Epithelial cell of esophagus (primary cell): ENCODE measurements around the gene TMEM248.
"Not testable (repeated sequence)": the region's sequence is repeated elsewhere in the genome, so short reads cannot be mapped to it uniquely, and the experiment has no call there.

Experiments used
- DNase-seq: peaks from one replicate; pipeline ENCODE4 v3.0.0; 2010; ENCODE audit warnings: low read depth
- H3K4me3 ChIP-seq: 2 replicates; pipeline ENCODE4 v1.5.1; 2011; ENCODE audit warnings: mild to moderate bottlenecking, low read length, control low read depth
- TF ChIP-seq, protein P1 (sequence below): IDR thresholded peaks from 2 replicates; pipeline ENCODE4 v1.5.1; 2011; ENCODE audit warnings: low read depth, mild to moderate bottlenecking, low read length, control low read depth, inconsistent platforms; ENCODE audit not compliant: insufficient read depth; ENCODE audit errors: missing control alignments

TMEM248 gene

DNA sequence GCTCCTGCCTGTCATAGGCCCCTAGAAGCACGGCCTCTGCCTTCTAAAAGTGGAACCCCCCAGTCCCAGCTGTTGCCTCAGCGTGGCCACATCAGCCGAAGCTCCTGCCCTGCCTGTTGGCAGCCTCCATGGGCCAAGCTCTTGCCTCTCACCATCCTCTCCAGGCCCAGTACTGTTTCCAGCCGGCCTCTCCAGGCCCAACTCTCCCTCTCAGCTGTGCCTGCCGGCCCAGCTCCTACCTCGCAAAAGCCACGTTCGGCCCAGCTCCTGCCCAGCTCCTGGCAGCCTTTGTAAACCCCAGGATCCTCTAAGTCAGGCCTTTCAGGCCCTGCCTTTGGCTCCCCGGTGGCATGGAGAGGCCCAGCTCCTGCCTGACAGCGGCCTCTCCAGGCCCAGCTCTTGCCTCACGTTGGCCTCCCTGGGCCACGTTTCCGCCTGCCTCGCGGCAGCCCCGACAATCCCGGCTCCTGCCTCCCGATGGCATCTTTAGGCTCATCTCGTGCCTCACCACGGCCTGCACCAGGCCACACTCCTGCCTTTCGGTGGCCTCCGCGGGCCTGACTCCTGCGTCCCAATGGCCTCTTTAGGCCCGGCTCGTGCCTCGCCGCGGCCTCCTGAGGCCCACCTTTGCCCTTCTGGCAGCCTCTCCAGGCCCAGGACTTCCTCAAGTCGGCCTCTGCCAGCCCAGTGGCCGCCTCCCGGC is 17.5 kb upstream of the TMEM248 start:
- no peak for DNase-seq
- TF ChIP-seq, protein P1, sequence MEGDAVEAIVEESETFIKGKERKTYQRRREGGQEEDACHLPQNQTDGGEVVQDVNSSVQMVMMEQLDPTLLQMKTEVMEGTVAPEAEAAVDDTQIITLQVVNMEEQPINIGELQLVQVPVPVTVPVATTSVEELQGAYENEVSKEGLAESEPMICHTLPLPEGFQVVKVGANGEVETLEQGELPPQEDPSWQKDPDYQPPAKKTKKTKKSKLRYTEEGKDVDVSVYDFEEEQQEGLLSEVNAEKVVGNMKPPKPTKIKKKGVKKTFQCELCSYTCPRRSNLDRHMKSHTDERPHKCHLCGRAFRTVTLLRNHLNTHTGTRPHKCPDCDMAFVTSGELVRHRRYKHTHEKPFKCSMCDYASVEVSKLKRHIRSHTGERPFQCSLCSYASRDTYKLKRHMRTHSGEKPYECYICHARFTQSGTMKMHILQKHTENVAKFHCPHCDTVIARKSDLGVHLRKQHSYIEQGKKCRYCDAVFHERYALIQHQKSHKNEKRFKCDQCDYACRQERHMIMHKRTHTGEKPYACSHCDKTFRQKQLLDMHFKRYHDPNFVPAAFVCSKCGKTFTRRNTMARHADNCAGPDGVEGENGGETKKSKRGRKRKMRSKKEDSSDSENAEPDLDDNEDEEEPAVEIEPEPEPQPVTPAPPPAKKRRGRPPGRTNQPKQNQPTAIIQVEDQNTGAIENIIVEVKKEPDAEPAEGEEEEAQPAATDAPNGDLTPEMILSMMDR, result no peak

DNA sequence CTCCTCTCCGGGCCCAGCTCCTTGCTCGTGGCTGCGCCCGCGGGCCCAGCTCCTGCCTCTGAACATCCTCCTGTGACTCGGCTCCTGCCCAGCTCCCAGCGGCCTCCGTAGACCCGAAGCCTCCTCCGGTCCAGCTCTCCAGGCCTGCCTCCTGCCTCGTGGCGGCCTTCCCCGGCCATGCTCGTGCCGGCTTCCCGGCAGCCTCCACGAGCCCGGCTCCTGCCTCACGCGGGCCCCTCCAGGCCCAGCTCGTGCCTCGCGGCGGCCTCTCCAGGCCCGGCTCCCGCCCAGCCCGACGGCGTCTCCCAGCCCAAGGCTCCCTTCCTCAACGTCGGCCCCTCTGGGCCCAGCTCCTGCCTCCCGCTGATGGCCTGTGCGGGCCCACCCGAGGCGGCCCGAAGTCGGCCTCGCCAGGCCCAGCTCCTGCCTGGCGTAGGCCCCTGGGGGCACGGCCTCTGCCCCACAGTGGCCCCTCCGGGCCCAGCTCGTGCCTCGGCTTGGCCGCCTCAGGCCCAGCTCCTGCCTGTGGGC is 16.9 kb upstream of the TMEM248 start:
- DNase-seq, result no peak
- TF ChIP-seq, protein P1, result no peak
- H3K4me3 ChIP-seq, result no peak overlapping the region

More for the DNA sequence above, 17.5 kb upstream of the TMEM248 start:
- H3K4me3 ChIP-seq, result no peak overlapping the region

DNA sequence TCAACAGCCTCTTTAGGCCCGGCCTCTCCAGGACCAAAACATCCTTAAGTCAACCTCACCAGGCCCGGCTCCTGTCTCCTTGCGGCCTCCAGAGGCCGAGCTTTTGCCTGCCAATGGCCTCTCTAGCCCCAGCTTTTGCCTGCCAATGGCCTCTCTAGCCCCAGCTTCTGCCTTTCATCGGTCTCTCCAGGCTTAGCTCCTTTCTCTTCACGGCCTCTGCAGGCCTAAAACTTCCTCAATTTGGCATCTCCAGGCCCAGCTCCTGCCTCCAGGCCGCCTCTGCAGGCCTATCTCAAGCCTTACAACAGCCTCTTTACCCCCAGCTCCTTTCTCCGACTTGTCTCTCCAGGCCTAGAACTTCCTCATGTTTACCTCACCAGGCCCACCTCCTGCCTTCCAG is 15.7 kb upstream of the TMEM248 start:
- no peak for DNase-seq
- no peak overlapping the region for H3K4me3 ChIP-seq
- TF ChIP-seq, protein P1, result no peak

DNA sequence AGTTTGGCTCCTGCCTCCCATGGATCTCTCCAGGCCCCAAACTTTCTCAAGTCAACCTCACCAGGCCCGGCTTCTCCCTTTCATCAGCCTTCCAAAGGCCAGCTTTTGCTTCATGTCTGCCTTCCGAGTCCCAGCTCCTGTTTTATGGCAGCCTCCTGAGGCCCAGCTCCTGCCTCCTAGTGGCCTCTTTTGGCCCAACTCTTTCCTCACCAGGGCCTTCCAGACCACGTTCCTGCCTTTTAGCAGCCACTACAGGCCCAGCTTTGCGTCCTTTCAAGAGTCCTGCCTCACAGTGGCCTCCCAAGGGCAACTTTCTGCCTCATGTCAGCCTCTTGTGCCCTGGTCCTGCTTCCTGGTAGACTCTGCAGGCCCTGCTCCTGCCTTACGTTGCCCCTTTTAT is 15.3 kb upstream of the TMEM248 start:
- H3K4me3 ChIP-seq, result no peak overlapping the region
- no peak for DNase-seq
- TF ChIP-seq, protein P1, result no peak

DNA sequence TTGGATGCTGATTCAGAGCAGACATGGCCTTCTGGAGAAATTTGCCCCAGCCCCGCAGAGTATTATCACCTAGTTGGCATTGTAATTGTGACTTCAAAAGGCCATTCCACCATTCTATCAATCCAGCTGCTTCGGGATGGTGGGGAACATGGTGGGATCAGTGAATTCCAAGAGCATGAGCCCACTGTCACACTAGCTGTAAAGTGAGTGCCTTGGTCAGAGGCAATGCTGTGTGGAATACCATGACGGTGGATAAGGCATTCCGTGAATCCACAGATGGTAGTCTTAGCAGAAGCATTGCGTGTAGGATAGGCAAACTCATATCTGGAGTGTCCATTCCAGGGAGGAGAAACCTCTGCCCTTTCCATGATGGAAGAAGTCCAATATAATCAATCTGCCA is 13.3 kb upstream of the TMEM248 start:
- H3K4me3 ChIP-seq, result no peak overlapping the region
- no peak for DNase-seq
- TF ChIP-seq, protein P1, result no peak

DNA sequence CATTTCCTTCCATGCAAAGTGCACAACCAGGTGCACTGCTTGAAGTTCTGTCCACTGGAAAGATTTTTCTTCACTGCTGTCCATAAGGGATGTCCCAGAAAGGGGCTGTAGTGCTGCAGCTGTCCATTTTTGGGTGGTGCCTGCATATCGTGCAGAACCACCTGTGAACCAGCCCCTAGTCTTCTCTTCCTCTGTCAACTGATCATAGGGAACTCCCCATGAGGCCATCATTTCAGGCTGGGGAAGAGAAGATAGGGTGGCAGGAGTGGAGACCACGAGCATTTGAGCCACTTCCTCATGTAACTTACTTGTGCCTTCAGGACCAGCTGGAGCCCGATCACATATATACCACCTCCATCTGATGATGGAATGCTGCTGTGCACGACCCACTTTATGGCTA is 12.4 kb upstream of the TMEM248 start:
- H3K4me3 ChIP-seq, DNase-seq: not testable (repeated sequence)

DNA sequence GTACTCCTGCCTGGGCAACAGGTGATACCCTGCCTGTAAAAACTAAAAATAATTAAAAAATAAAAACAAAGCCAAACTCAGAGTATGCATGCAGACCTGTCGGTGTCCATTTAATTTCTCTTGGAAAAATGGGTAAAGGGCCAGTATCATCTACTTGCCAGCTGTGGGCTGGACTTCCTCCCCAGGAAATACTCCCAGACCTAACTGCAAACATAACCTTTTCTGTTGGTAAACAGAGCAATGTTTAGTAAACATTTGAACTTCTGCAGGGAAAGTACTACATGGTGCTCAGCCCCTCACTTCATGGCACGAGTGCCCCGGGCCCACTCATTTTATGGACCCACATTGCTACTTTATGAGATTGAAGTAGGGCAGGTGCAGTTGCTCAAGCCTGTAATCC is 10.2 kb upstream of the TMEM248 start:
- no peak for DNase-seq
- no peak overlapping the region for H3K4me3 ChIP-seq
- TF ChIP-seq, protein P1, result no peak

DNA sequence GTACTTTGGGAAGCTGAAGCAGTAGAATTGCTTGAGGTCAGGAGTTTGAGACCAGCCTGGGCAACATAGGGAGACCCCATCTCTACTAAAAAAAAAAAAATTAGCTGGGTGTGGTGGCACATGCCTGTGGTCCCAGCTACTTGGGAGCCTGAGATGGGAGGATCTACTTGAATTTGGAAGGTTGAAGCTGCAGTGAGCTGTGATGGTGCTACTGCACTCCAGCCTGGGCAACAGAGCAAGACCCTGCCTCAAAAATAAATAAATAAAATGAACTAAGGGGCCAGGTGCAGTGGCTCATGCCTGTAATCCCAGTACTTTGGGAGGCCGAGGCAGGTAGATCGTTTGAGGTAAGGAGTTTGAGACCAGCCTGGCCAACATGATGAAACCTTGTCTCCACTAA is 9.8 kb upstream of the TMEM248 start:
- not testable (repeated sequence) for DNase-seq, H3K4me3 ChIP-seq
